ENCODE data around the gene FOXD4L6.
"Not testable (repeated sequence)": the region's sequence is repeated elsewhere in the genome, so short reads cannot be mapped to it uniquely, and the experiment has no call there.

- not testable (repeated sequence) for TF ChIP-seq POLR2A (IDR thresholded peaks at IDR 0.05); CTCF (IDR thresholded peaks at IDR 0.05 in 8 of 11, conservative IDR thresholded peaks at IDR 0.05 in 3 of 11); POLR2AphosphoS5 (IDR thresholded peaks at IDR 0.05)
Measured at GRCh38 chr9:41079464-41079863, 49.0 kb downstream of the FOXD4L6 start.

Data from spleen (tissue), 7 donors.